Astrocyte of the spinal cord (primary cell): ENCODE data around the gene MTFR1L.

Source experiments
- DNase-seq: peaks from one replicate; pipeline ENCODE4 v3.0.0; 2011; ENCODE audit warnings: low read depth, low spot score
- H3K4me3 ChIP-seq: 2 replicates; pipeline ENCODE4 v1.5.1; 2011; ENCODE audit warnings: low read depth, mild to moderate bottlenecking, low read length, moderate library complexity
- in situ Hi-C: cut with HindIII; loops from 2 replicates; pipeline ENCODE4 v1.10.0; 2017; ENCODE audit warnings: low sequenced_read_pairs
- TF ChIP-seq, protein P1 (sequence below): IDR thresholded peaks from 2 replicates; pipeline ENCODE4 v1.5.1; 2012; ENCODE audit warnings: low read depth, mild to moderate bottlenecking, low read length, inconsistent platforms

MTFR1L gene

DNA sequence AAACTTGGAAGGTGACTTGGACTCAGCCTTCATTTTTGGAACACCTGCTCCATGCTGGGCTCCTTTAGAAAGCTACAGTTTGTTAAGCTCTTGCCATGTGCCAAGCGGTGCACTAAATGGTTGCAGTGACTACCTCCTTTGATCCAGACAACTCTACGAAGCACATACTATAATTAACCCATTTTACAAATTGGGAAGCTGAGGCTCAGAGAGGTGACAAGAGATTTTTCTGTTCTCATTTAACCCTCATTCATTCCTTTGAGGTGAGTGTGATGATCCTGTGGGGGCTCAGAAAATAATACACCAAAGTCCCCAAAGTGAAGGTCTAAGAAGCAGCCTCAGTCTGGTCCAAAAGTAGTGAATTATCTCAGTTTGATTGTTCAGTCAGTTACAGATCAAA, 57.4 kb downstream of the MTFR1L start:
- TF ChIP-seq, protein P1, sequence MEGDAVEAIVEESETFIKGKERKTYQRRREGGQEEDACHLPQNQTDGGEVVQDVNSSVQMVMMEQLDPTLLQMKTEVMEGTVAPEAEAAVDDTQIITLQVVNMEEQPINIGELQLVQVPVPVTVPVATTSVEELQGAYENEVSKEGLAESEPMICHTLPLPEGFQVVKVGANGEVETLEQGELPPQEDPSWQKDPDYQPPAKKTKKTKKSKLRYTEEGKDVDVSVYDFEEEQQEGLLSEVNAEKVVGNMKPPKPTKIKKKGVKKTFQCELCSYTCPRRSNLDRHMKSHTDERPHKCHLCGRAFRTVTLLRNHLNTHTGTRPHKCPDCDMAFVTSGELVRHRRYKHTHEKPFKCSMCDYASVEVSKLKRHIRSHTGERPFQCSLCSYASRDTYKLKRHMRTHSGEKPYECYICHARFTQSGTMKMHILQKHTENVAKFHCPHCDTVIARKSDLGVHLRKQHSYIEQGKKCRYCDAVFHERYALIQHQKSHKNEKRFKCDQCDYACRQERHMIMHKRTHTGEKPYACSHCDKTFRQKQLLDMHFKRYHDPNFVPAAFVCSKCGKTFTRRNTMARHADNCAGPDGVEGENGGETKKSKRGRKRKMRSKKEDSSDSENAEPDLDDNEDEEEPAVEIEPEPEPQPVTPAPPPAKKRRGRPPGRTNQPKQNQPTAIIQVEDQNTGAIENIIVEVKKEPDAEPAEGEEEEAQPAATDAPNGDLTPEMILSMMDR = no peak
- no peak for DNase-seq
- no peak overlapping the region for H3K4me3 ChIP-seq
- in situ Hi-C loops = no loop called here

DNA sequence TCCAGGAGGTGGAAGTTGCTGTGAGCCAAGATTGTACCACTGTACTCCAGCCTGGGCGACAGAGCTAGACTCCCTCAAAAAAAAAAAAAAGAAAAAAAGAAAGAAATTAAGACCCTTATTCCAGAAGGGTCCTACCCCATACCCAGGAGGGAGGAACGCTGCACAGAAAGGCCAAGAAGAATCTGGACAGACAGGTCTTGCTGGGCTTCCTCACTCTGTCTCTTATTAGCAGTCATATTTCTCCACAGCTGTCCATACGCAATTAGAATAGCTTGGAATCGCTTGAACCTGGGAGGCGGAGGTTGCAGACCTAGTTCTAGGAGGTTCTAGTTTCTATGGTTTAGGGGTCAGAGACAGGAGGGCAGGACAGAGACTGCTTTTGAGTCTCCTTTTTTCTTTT, 58.9 kb downstream of the MTFR1L start:
- TF ChIP-seq, protein P1 = no peak

DNA sequence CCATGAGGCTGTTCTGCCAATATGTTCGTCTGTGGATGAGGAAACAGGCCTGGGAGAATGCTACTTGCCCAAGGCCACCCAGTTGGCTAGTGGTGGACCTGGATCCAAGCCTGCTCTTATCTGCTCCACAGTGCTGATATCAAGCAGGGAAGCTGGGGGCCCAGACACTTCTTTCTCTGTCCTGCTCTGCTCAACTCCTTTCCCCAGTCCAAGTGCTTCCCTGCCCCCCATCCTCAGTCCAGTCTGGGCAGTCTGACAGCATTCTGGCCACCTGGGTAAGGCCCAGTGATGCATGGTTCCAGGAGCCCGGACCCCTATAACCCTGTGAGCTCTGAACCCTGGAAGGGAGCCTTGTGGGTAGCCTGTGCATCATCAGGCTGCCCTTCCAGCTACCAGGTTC, 59.9 kb downstream of the MTFR1L start:
- H3K4me3 ChIP-seq = no peak overlapping the region
- DNase-seq = no peak
- in situ Hi-C loops = no loop called here
- TF ChIP-seq, protein P1 = no peak

More for the DNA sequence above, 58.9 kb downstream of the MTFR1L start:
- in situ Hi-C loops = no loop called here
- no peak overlapping the region for H3K4me3 ChIP-seq
- no peak for DNase-seq

DNA sequence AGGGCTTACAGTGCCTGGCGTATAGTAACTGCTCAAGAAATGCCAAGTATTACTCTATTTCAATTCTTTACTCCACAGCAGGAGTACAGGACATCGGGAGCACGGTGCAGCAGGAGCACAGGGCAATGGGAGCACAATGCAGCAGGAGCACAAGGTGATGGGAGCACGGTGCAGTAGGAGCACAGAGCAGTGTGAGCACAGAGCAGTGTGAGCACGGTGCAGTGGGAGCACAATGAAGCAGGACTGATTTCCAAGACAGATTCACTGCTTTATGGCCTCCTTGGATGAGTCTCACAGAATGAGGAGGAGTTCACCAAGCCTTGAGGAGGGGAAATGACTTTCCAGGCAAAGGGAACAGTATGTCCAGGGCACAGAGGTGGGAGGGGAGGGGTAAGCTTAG, 60.8 kb downstream of the MTFR1L start:
- no peak for DNase-seq
- no peak overlapping the region for H3K4me3 ChIP-seq
- TF ChIP-seq, protein P1 = no peak
- in situ Hi-C loops = no loop called here

DNA sequence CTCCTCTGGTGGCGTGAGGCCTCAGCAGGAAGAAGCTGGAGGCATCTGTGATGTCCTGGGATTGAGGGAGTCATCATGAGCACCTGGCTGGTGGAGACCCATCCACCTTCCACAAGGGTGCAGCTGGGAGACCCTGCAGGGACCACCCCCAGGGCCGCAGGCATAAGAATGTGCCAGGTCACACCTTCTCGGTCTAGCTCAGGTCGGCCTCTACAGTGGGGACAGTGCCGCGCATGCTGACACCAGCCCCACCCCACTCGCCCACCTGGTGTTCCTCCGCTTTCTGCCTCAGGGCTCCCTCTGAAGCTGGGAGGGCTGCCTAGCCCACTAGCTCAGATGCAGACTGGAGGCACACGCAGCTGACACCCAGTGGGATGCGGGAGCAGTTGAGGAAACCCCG, 61.5 kb downstream of the MTFR1L start:
- DNase-seq = no peak
- TF ChIP-seq, protein P1 = no peak
- no peak overlapping the region for H3K4me3 ChIP-seq
- in situ Hi-C loops = no loop called here
